ENCODE results near the gene CRYGS. TPM values are rescaled to one million over a fixed set of nuclear protein-coding genes. Genes with fewer than 3 reads are reported as not detected.

Gene CRYGS
- polyA plus RNA-seq, 1 experiment = 2.0 TPM

DNA sequence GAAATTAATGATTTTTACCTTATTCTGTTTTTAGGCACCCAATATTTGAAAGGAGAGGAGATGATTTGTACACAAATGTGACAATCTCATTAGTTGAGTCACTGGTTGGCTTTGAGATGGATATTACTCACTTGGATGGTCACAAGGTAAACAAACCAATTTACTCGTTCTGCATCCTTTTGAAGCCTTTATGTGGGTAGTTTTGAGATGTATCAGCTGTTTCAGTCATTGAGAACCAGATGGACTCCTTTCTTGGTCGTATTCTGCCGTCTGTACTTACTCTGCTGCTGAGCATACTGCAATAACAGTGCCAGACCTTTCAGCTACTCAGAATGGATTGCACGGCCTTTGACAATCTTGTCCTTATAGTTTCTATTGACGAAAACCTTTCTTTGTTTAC is 39.7 kb upstream of the CRYGS start:
- Histone ChIP-seq H3K27ac (ENCODE audit: low read depth, low read length) (no peak overlapping the region), H3K9me3 (ENCODE audit: control insufficient read depth, insufficient read depth, low read length) (no peaks in the 10 kb centered on the region), H3K27me3 (ENCODE audit: control insufficient read depth, insufficient read depth, low read length) (no peaks in the 10 kb centered on the region), H3K4me3 (ENCODE audit: low read depth, low read length) (no peak overlapping the region)
- no peak for TF ChIP-seq CTCF (IDR thresholded peaks at IDR 0.05; ENCODE audit: low read depth, low read length)
- ChIA-PET CTCF (interaction anchor here (0.7 to 9.1 kb wide), 4 partner anchors 31 to 607 kb away, joined by 4 to 60 read pairs (median 8); partner anchors contain the start of gene AHSG), POLR2A (no interaction called here)
- DNase-seq (ENCODE audit: low read depth, low spot score) = no peak

DNA sequence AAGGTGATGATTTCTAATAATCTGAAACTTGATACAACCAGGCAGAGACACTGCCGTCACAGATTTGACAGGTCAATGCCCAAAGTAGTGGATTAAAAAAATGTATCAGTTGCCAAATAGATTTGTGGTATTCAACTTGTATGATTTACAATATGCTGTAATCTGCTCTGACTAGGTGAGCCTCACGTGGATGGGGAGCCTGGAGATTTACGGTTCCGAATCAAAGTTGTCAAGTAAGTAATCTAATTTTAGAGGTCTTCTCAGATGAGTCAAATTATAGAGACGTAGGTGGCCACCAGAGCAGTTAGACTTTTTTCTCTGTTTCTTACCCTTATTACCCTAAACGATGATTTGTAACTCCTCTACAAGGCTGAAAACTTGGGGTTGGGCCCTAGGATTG is 38.4 kb upstream of the CRYGS start:
- TF ChIP-seq CTCF (IDR thresholded peaks at IDR 0.05; ENCODE audit: low read depth, low read length) = no peak
- Histone ChIP-seq H3K9me3 (ENCODE audit: control insufficient read depth, insufficient read depth, low read length) (no peaks in the 10 kb centered on the region), H3K27me3 (ENCODE audit: control insufficient read depth, insufficient read depth, low read length) (no peaks in the 10 kb centered on the region), H3K27ac (ENCODE audit: low read depth, low read length) (no peak overlapping the region), H3K4me3 (ENCODE audit: low read depth, low read length) (no peak overlapping the region)
- DNase-seq (ENCODE audit: low read depth, low spot score) = no peak
- ChIA-PET POLR2A (no interaction called here), CTCF (interaction anchor here (0.9 to 9.1 kb wide), 3 partner anchors 32 to 639 kb away, joined by 3 to 60 read pairs (median 4); partner anchors contain the start of gene AHSG)

DNA sequence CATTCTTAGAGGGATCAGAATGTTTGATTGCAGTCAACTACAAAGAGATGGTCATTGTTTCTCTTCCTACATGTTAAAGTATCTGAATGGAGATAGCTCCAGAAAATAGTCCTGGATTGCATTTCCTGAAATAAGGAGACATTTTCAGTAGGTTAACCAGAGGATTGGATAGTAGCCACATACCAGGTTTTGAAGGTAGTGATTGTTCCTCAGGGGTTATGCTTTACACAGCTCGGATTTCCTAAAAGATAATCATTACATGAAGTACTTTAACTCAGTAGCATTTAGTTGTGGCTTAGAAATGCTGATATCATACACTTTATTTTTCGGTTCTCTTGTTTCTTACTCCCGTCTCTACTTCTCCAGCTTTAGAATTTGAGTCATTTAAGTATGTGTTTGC is 36.6 kb upstream of the CRYGS start:
- Histone ChIP-seq H3K4me3 (ENCODE audit: low read depth, low read length) (no peak overlapping the region), H3K27me3 (ENCODE audit: control insufficient read depth, insufficient read depth, low read length) (no peaks in the 10 kb centered on the region), H3K27ac (ENCODE audit: low read depth, low read length) (no peak overlapping the region), H3K9me3 (ENCODE audit: control insufficient read depth, insufficient read depth, low read length) (no peaks in the 10 kb centered on the region)
- ChIA-PET POLR2A (no interaction called here), CTCF (interaction anchor here (0.7 to 9.1 kb wide), 2 partner anchors 34 to 598 kb away, joined by 3 to 60 read pairs; partner anchors contain the start of gene AHSG)
- no peak for DNase-seq (ENCODE audit: low read depth, low spot score)
- no peak for TF ChIP-seq CTCF (IDR thresholded peaks at IDR 0.05; ENCODE audit: low read depth, low read length)

- ChIA-PET POLR2A (no interaction called here), CTCF (interaction anchor here (1.3 to 1.6 kb wide), 3 partner anchors 37 to 39 kb away, joined by 4 to 5 read pairs (median 4); no protein-coding TSS in a partner anchor)
These were observed 33.3 kb upstream of the CRYGS start for GRCh38 chr3:186577521-186577920.

GRCh38 chr3:186571644-186572013 is 27.4 kb upstream of the CRYGS start:
- ChIA-PET POLR2A (no interaction called here), CTCF (interaction anchor here (2.0 to 10.3 kb wide), 2 partner anchors 31 to 44 kb away, joined by 8 to 78 read pairs; no protein-coding TSS in a partner anchor)
- DNase-seq (ENCODE audit: low read depth, low spot score) = no peak
- Histone ChIP-seq H3K27me3 (ENCODE audit: control insufficient read depth, insufficient read depth, low read length) (no peaks in the 10 kb centered on the region), H3K4me3 (ENCODE audit: low read depth, low read length) (peak overlapping the region; percentile 74), H3K27ac (ENCODE audit: low read depth, low read length) (no peak overlapping the region), H3K9me3 (ENCODE audit: control insufficient read depth, insufficient read depth, low read length) (no peaks in the 10 kb centered on the region; the same call in 1 of the 2 replicates)
- no peak for TF ChIP-seq CTCF (IDR thresholded peaks at IDR 0.05; ENCODE audit: low read depth, low read length)

More at GRCh38 chr3:186577521-186577920, 33.3 kb upstream of the CRYGS start:
- H3K27me3 ChIP-seq (ENCODE audit: control insufficient read depth, insufficient read depth, low read length) = no peaks in the 10 kb centered on the region
- no peaks in the 10 kb centered on the region for H3K9me3 ChIP-seq (ENCODE audit: control insufficient read depth, insufficient read depth, low read length)
- no peak for DNase-seq (ENCODE audit: low read depth, low spot score)
- H3K27ac ChIP-seq (ENCODE audit: low read depth, low read length) = no peak overlapping the region
- H3K4me3 ChIP-seq (ENCODE audit: low read depth, low read length) = no peak overlapping the region
- TF ChIP-seq CTCF (IDR thresholded peaks at IDR 0.05; ENCODE audit: low read depth, low read length) = no peak
